GM23338 (cell line): Measurements from ENCODE around the gene ACTN2. TPM values are rescaled to one million over a fixed set of nuclear protein-coding genes. Genes with fewer than 3 reads are reported as not detected.

Source experiments
- ATAC-seq: fragments of 200-7000 bp; cut with Tn5 transposase; 3 replicates; pipeline ENCODE4 v1.9.1; 2020
- DNase-seq: peaks from one replicate; pipeline ENCODE4 v3.0.0-alpha.2; 2015; ENCODE audit warnings: low spot score
- H2AFZ ChIP-seq: fragments of 200-600 bp; sonication (generic); 2 replicates; pipeline ENCODE4 v1.8.0; 2016; ENCODE audit warnings: antibody characterized with exemption, mild to moderate bottlenecking, moderate library complexity
- H3F3A ChIP-seq: fragments of 200-600 bp; sonication (generic); replicated peaks from 2 replicates; pipeline ENCODE4 v1.8.0; 2017; ENCODE audit warnings: antibody characterized with exemption, mixed run types, low read depth
- H3K27ac ChIP-seq: fragments of 200-600 bp; sonication (generic); 2 replicates; pipeline ENCODE4 v1.6.1; 2016; ENCODE audit warnings: low read depth
- H3K27me3 ChIP-seq: fragments of 200-600 bp; sonication (generic); 2 replicates; pipeline ENCODE4 v1.8.0; 2016; ENCODE audit warnings: mild to moderate bottlenecking, mixed run types, moderate library complexity; ENCODE audit not compliant: insufficient read depth
- H3K36me3 ChIP-seq: fragments of 200-600 bp; sonication (generic); 2 replicates; pipeline ENCODE4 v1.8.0; 2016; ENCODE audit warnings: mild to moderate bottlenecking; ENCODE audit not compliant: insufficient read depth
- H3K4me1 ChIP-seq: fragments of 200-600 bp; sonication (generic); 2 replicates; pipeline ENCODE4 v1.8.0; 2016; ENCODE audit warnings: mild to moderate bottlenecking, moderate library complexity; ENCODE audit not compliant: insufficient read depth
- H3K4me2 ChIP-seq: fragments of 200-600 bp; sonication (generic); 2 replicates; pipeline ENCODE4 v1.7.1; 2017; ENCODE audit warnings: mixed run types
- H3K4me3 ChIP-seq: fragments of 200-600 bp; sonication (generic); 2 replicates; pipeline ENCODE4 v1.6.1; 2016; ENCODE audit warnings: mixed run types
- H3K79me2 ChIP-seq: fragments of 200-600 bp; sonication (generic); replicated peaks from 2 replicates; pipeline ENCODE4 v1.8.0; 2017; ENCODE audit warnings: mild to moderate bottlenecking; ENCODE audit not compliant: insufficient read depth
- H3K9me2 ChIP-seq: fragments of 200-600 bp; sonication (generic); 2 replicates; pipeline ENCODE4 v1.8.0; 2017; ENCODE audit not compliant: insufficient read depth
- H4K20me1 ChIP-seq: fragments of 200-600 bp; sonication (generic); replicated peaks from 2 replicates; pipeline ENCODE4 v1.8.0; 2017; ENCODE audit warnings: mild to moderate bottlenecking; ENCODE audit not compliant: insufficient read depth
- H3K27ac Mint-ChIP-seq: 2 replicates; pipeline ENCODE4 v1.8.0; 2020; ENCODE audit warnings: inconsistent platforms, mild to moderate bottlenecking, moderate library complexity, mixed read lengths
- H3K27me3 Mint-ChIP-seq: 3 replicates; pipeline ENCODE4 v1.8.0; 2022; ENCODE audit warnings: low read depth, mild to moderate bottlenecking, moderate library complexity, mixed read lengths, inconsistent platforms; ENCODE audit not compliant: insufficient read depth, poor library complexity
- H3K36me3 Mint-ChIP-seq: 3 replicates; pipeline ENCODE4 v1.8.0; 2021; ENCODE audit warnings: low read depth, mild to moderate bottlenecking, inconsistent platforms, moderate library complexity, mixed read lengths
- H3K4me1 Mint-ChIP-seq: 3 replicates; pipeline ENCODE4 v1.8.0; 2020; ENCODE audit warnings: mild to moderate bottlenecking, inconsistent platforms, mixed read lengths
- H3K4me3 Mint-ChIP-seq: 3 replicates; pipeline ENCODE4 v1.8.0; 2021; ENCODE audit warnings: moderate library complexity, mild to moderate bottlenecking, inconsistent platforms, mixed read lengths
- H3K9me3 Mint-ChIP-seq: 3 replicates; pipeline ENCODE4 v1.8.0; 2020; ENCODE audit warnings: moderate library complexity, mild to moderate bottlenecking, inconsistent platforms, mixed read lengths
- CREB1 ChIP-seq: fragments of 250-450 bp; sonication (Bioruptor Pico); IDR thresholded peaks from 2 replicates; pipeline ENCODE4 v1.5.0; 2020; ENCODE audit warnings: low read depth, mild to moderate bottlenecking, moderate library complexity
- EZH2 ChIP-seq: fragments of 200-600 bp; sonication (generic); IDR thresholded peaks from one replicate; pipeline ENCODE4 v1.8.0; 2017; ENCODE audit warnings: antibody characterized with exemption, mild to moderate bottlenecking, low read depth; ENCODE audit not compliant: unreplicated experiment
- EZH2phosphoT487 ChIP-seq: fragments of 200-600 bp; sonication (generic); IDR thresholded peaks from one replicate; pipeline ENCODE4 v1.8.1; 2018; ENCODE audit warnings: antibody characterized with exemption; ENCODE audit not compliant: unreplicated experiment
- NANOG ChIP-seq: IDR thresholded peaks from 2 replicates; pipeline ENCODE4 v1.6.1; 2016; ENCODE audit warnings: antibody characterized with exemption, borderline replicate concordance
- POLR2AphosphoS5 ChIP-seq: IDR thresholded peaks from 2 replicates; pipeline ENCODE4 v1.6.1; 2016; ENCODE audit warnings: antibody characterized with exemption, low read depth
- STAT1 ChIP-seq: IDR thresholded peaks from one replicate; pipeline ENCODE4 v1.6.1; 2016; ENCODE audit warnings: antibody characterized with exemption; ENCODE audit not compliant: unreplicated experiment
- ZNF114 ChIP-seq: fragments of 250-450 bp; sonication (Bioruptor Pico); IDR thresholded peaks from 2 replicates; pipeline ENCODE4 v1.5.0; 2020; ENCODE audit warnings: mild to moderate bottlenecking, moderate library complexity
- ZNF331 ChIP-seq: fragments of 250-450 bp; sonication (Bioruptor Pico); IDR thresholded peaks from 2 replicates; pipeline ENCODE4 v1.5.0; 2020; ENCODE audit warnings: low read depth, mild to moderate bottlenecking, moderate library complexity
- polyA plus RNA-seq: library from polyadenylated mRNA; unstranded; fragments of >200 nt; fragmentation: Nextera tagmentation; extraction: Ambion mirVana; gene quantifications from 2 replicates; pipeline ENCODE4 v1.2.1, GENCODE V29; 2016
- total RNA-seq: library from RNA; depleted of rRNA; stranded (reverse); fragments of >200 nt; shearing (Covaris generic); gene quantifications from 2 replicates; pipeline ENCODE4 v1.2.3, GENCODE V29; 2014
- TF ChIP-seq, protein P1 (sequence below), 2 experiments: fragments of 200-600 bp in 1 of 2; sonication (generic) in 1 of 2; conservative IDR thresholded peaks; 2 replicates each; pipeline versions ENCODE4 v1.5.1 to v1.6.1; 2016 to 2017; ENCODE audit warnings: antibody characterized with exemption in 2 of 2, low read depth in 2 of 2, mild to moderate bottlenecking in 2 of 2, moderate library complexity in 1 of 2
- TF ChIP-seq, protein P2 (sequence below): fragments of 250-450 bp; sonication (Bioruptor Pico); IDR thresholded peaks from 2 replicates; pipeline ENCODE4 v1.5.0; 2020; ENCODE audit warnings: mild to moderate bottlenecking, moderate library complexity
- TF ChIP-seq, protein P3 (sequence below): IDR thresholded peaks from 2 replicates; pipeline ENCODE4 v1.6.1; 2016; ENCODE audit warnings: antibody characterized with exemption

ACTN2 gene
- total and polyA plus RNA-seq, 2 experiments from 2014 or later, result 1.9 to 2.8 TPM

DNA sequence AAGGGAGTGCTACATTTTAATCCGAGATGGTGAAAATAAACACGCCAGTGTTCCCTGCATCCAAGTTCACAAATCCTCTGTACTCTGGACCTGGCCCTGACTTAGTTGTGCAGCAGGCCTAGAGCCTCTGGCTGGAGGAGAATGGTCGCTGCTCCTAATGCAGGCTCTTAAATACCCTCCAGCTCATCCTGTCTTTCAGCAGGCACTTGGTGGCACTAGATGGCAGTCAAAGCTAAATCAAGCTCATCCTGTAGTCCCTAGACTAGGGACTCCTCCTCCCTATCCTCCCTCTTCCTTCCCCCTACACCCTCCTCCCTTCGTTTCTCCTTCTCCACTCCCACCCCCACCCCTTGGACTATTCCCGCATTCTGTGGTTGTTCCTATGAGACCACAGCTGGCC, 67.2 kb downstream of the ACTN2 start:
- TF ChIP-seq POLR2AphosphoS5 (no peak), EZH2 (no peak)
- TF ChIP-seq, protein P1, sequence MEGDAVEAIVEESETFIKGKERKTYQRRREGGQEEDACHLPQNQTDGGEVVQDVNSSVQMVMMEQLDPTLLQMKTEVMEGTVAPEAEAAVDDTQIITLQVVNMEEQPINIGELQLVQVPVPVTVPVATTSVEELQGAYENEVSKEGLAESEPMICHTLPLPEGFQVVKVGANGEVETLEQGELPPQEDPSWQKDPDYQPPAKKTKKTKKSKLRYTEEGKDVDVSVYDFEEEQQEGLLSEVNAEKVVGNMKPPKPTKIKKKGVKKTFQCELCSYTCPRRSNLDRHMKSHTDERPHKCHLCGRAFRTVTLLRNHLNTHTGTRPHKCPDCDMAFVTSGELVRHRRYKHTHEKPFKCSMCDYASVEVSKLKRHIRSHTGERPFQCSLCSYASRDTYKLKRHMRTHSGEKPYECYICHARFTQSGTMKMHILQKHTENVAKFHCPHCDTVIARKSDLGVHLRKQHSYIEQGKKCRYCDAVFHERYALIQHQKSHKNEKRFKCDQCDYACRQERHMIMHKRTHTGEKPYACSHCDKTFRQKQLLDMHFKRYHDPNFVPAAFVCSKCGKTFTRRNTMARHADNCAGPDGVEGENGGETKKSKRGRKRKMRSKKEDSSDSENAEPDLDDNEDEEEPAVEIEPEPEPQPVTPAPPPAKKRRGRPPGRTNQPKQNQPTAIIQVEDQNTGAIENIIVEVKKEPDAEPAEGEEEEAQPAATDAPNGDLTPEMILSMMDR (conservative IDR thresholded peaks at IDR 0.05; ENCODE audit: low read depth in 2 of 2), result peak; percentile 40 to 77
- Mint-ChIP-seq H3K9me3 (no peaks in the 10 kb centered on the region), H3K4me1 (no peaks in the 10 kb centered on the region), H3K27me3 (peaks cover 3% of the 10 kb centered on the region), H3K4me3 (no peak overlapping the region), H3K27ac (no peak overlapping the region), H3K36me3 (0 out of 3 replicates have a peak, but pooled peaks cover 3% of the 10 kb centered on the region)
- no peaks in the 10 kb centered on the region for H3K79me2 ChIP-seq
- no peaks in the 10 kb centered on the region for H3K36me3 ChIP-seq
- no peak overlapping the region for H2AFZ ChIP-seq
- no peaks in the 10 kb centered on the region for H3K9me2 ChIP-seq
- no peaks in the 10 kb centered on the region for H3K27me3 ChIP-seq
- ATAC-seq (peak; percentile 98), DNase-seq (peak; percentile 71)
- H3K4me1 ChIP-seq, result no peaks in the 10 kb centered on the region
- H4K20me1 ChIP-seq, result no peaks in the 10 kb centered on the region
- no peak overlapping the region for H3K4me2 ChIP-seq
- H3K27ac ChIP-seq, result no peak overlapping the region
- H3K4me3 ChIP-seq, result no peak overlapping the region
- H3F3A ChIP-seq, result no peaks in the 10 kb centered on the region

DNA sequence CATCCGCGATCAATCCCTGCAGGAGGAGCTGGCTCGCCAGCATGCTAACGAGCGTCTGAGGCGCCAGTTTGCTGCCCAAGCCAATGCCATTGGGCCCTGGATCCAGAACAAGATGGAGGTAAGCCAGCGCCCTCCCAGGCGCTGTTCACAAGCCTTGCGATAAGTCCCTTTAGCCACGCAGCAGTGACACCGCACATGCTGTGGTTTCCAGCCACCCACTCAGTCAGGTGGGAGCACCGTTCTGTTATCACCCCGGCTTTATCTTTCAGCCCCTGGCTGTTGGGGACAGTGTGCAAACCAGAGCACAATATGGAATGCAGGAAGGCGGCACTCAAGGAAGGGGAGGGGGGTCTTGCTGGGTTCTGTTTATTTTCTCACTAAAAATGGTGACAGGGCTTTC, 67.7 kb downstream of the ACTN2 start:
- Histone ChIP-seq H3K4me1 (no peaks in the 10 kb centered on the region), H2AFZ (no peak overlapping the region), H3F3A (no peaks in the 10 kb centered on the region), H3K4me3 (no peak overlapping the region), H3K79me2 (no peaks in the 10 kb centered on the region), H3K4me2 (no peak overlapping the region), H3K27ac (no peak overlapping the region), H3K36me3 (no peaks in the 10 kb centered on the region), H3K27me3 (no peaks in the 10 kb centered on the region), H4K20me1 (0 out of 2 replicates have a peak, but pooled peaks cover 3% of the 10 kb centered on the region), H3K9me2 (no peaks in the 10 kb centered on the region)
- Mint-ChIP-seq H3K27ac (no peak overlapping the region), H3K4me3 (no peak overlapping the region), H3K36me3 (0 out of 3 replicates have a peak, but pooled peaks cover 3% of the 10 kb centered on the region), H3K27me3 (peaks cover 3% of the 10 kb centered on the region), H3K9me3 (no peaks in the 10 kb centered on the region), H3K4me1 (no peaks in the 10 kb centered on the region)
- ATAC-seq, result no peak
- no peak for DNase-seq
- no peak for TF ChIP-seq NANOG
- no peak for TF ChIP-seq EZH2phosphoT487
- no peak for TF ChIP-seq POLR2AphosphoS5
- TF ChIP-seq, protein P2, sequence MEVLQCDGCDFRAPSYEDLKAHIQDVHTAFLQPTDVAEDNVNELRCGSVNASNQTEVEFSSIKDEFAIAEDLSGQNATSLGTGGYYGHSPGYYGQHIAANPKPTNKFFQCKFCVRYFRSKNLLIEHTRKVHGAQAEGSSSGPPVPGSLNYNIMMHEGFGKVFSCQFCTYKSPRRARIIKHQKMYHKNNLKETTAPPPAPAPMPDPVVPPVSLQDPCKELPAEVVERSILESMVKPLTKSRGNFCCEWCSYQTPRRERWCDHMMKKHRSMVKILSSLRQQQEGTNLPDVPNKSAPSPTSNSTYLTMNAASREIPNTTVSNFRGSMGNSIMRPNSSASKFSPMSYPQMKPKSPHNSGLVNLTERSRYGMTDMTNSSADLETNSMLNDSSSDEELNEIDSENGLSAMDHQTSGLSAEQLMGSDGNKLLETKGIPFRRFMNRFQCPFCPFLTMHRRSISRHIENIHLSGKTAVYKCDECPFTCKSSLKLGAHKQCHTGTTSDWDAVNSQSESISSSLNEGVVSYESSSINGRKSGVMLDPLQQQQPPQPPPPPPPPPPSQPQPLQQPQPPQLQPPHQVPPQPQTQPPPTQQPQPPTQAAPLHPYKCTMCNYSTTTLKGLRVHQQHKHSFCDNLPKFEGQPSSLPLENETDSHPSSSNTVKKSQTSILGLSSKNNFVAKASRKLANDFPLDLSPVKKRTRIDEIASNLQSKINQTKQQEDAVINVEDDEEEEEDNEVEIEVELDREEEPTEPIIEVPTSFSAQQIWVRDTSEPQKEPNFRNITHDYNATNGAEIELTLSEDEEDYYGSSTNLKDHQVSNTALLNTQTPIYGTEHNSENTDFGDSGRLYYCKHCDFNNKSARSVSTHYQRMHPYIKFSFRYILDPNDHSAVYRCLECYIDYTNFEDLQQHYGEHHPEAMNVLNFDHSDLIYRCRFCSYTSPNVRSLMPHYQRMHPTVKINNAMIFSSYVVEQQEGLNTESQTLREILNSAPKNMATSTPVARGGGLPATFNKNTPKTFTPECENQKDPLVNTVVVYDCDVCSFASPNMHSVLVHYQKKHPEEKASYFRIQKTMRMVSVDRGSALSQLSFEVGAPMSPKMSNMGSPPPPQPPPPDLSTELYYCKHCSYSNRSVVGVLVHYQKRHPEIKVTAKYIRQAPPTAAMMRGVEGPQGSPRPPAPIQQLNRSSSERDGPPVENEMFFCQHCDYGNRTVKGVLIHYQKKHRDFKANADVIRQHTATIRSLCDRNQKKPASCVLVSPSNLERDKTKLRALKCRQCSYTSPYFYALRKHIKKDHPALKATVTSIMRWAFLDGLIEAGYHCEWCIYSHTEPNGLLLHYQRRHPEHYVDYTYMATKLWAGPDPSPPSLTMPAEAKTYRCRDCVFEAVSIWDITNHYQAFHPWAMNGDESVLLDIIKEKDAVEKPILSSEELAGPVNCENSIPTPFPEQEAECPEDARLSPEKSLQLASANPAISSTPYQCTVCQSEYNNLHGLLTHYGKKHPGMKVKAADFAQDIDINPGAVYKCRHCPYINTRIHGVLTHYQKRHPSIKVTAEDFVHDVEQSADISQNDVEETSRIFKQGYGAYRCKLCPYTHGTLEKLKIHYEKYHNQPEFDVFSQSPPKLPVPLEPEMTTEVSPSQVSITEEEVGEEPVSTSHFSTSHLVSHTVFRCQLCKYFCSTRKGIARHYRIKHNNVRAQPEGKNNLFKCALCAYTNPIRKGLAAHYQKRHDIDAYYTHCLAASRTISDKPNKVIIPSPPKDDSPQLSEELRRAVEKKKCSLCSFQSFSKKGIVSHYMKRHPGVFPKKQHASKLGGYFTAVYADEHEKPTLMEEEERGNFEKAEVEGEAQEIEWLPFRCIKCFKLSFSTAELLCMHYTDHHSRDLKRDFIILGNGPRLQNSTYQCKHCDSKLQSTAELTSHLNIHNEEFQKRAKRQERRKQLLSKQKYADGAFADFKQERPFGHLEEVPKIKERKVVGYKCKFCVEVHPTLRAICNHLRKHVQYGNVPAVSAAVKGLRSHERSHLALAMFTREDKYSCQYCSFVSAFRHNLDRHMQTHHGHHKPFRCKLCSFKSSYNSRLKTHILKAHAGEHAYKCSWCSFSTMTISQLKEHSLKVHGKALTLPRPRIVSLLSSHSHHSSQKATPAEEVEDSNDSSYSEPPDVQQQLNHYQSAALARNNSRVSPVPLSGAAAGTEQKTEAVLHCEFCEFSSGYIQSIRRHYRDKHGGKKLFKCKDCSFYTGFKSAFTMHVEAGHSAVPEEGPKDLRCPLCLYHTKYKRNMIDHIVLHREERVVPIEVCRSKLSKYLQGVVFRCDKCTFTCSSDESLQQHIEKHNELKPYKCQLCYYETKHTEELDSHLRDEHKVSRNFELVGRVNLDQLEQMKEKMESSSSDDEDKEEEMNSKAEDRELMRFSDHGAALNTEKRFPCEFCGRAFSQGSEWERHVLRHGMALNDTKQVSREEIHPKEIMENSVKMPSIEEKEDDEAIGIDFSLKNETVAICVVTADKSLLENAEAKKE, result no peak
- TF ChIP-seq ZNF331 (CRISPR knock-in tag), result no peak
- no peak for TF ChIP-seq ZNF114 (CRISPR knock-in tag)
- TF ChIP-seq STAT1, result no peak
- TF ChIP-seq, protein P3, sequence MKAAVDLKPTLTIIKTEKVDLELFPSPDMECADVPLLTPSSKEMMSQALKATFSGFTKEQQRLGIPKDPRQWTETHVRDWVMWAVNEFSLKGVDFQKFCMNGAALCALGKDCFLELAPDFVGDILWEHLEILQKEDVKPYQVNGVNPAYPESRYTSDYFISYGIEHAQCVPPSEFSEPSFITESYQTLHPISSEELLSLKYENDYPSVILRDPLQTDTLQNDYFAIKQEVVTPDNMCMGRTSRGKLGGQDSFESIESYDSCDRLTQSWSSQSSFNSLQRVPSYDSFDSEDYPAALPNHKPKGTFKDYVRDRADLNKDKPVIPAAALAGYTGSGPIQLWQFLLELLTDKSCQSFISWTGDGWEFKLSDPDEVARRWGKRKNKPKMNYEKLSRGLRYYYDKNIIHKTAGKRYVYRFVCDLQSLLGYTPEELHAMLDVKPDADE, result no peak
- no peak for TF ChIP-seq CREB1
- TF ChIP-seq, protein P1 (conservative IDR thresholded peaks at IDR 0.05; ENCODE audit: low read depth in 2 of 2), result no peak
